Neural cell (in vitro differentiated cells): Measurements from ENCODE around the gene OPA1. TPM values are rescaled to one million over a fixed set of nuclear protein-coding genes. Genes with fewer than 3 reads are reported as not detected.

Experiments
- H2AFZ ChIP-seq: fragments of 200-600, 300-800 bp; sonication (generic), shearing (Covaris generic); 2 replicates; pipeline ENCODE4 v1.6.0; 2014; ENCODE audit warnings: low read depth, mild to moderate bottlenecking, antibody characterized with exemption, low read length, moderate library complexity
- H3F3A ChIP-seq: fragments of 200-600 bp; shearing (Covaris generic); 2 replicates; pipeline ENCODE4 v1.6.1; 2016; ENCODE audit warnings: mild to moderate bottlenecking, moderate library complexity, mixed read lengths, antibody characterized with exemption, low read length; ENCODE audit not compliant: insufficient read depth, poor library complexity, severe bottlenecking
- H3K27ac ChIP-seq: fragments of 200-600, 300-800 bp; sonication (generic), shearing (Covaris generic); 2 replicates; pipeline ENCODE4 v1.5.1; 2014; ENCODE audit warnings: mild to moderate bottlenecking, low read length, moderate library complexity
- H3K27me3 ChIP-seq: fragments of 300-800, 200-600 bp; sonication (generic), shearing (Covaris generic); 2 replicates; pipeline ENCODE4 v1.6.0; 2014; ENCODE audit warnings: mild to moderate bottlenecking, low read depth, low read length, moderate library complexity; ENCODE audit not compliant: insufficient read depth
- H3K36me3 ChIP-seq: fragments of 300-800, 200-600 bp; sonication (generic), shearing (Covaris generic); 2 replicates; pipeline ENCODE4 v1.5.1; 2014; ENCODE audit warnings: mild to moderate bottlenecking, antibody characterized with exemption, low read length, moderate library complexity; ENCODE audit not compliant: insufficient read depth
- H3K4me2 ChIP-seq: fragments of 300-800, 200-600 bp; sonication (generic), shearing (Covaris generic); 2 replicates; pipeline ENCODE4 v1.6.0; 2014; ENCODE audit warnings: mild to moderate bottlenecking, low read length
- H3K4me3 ChIP-seq: fragments of 300-800, 200-600 bp; sonication (generic), shearing (Covaris generic); 2 replicates; pipeline ENCODE4 v1.5.1; 2014; ENCODE audit warnings: mild to moderate bottlenecking, low read length, moderate library complexity
- H3K79me2 ChIP-seq: fragments of 200-600 bp; shearing (Covaris generic); replicated peaks from 2 replicates; pipeline ENCODE4 v1.6.0; 2014; ENCODE audit warnings: mild to moderate bottlenecking, low read length, moderate library complexity; ENCODE audit not compliant: insufficient read depth
- H3K9ac ChIP-seq: fragments of 300-800, 200-600 bp; sonication (generic), shearing (Covaris generic); 2 replicates; pipeline ENCODE4 v1.6.1; 2016; ENCODE audit warnings: mild to moderate bottlenecking, low read length, mixed read lengths
- H3K9me2 ChIP-seq: fragments of 200-600 bp; shearing (Covaris generic); 2 replicates; pipeline ENCODE4 v1.6.1; 2016; ENCODE audit warnings: mild to moderate bottlenecking, low read length, mixed read lengths; ENCODE audit not compliant: insufficient read depth
- H3K9me3 ChIP-seq: fragments of 200-600, 300-800 bp; sonication (generic), shearing (Covaris generic); 2 replicates; pipeline ENCODE4 v1.6.1; 2016; ENCODE audit warnings: mild to moderate bottlenecking, mixed run types, low read length, moderate library complexity, mixed read lengths
- H4K20me1 ChIP-seq: fragments of 200-600 bp; shearing (Covaris generic); 2 replicates; pipeline ENCODE4 v1.6.1; 2016; ENCODE audit warnings: mild to moderate bottlenecking, mixed run types; ENCODE audit not compliant: insufficient read depth
- CTCF ChIP-seq: fragments of 450-650 bp; IDR thresholded peaks from 2 replicates; pipeline ENCODE4 v1.5.1; 2014; ENCODE audit warnings: antibody characterized with exemption, mild to moderate bottlenecking, moderate library complexity; ENCODE audit not compliant: poor library complexity, severe bottlenecking
- EP300 ChIP-seq: fragments of 450-650 bp; conservative IDR thresholded peaks from 2 replicates; pipeline ENCODE4 v1.6.1; 2014; ENCODE audit warnings: antibody characterized with exemption, mild to moderate bottlenecking, moderate library complexity; ENCODE audit not compliant: poor library complexity, severe bottlenecking
- EZH2 ChIP-seq: fragments of 200-600, 300-800 bp; shearing (Covaris generic), sonication (generic); IDR thresholded peaks from 2 replicates; pipeline ENCODE4 v1.6.1; 2014; ENCODE audit warnings: antibody characterized with exemption, low read length, borderline replicate concordance, mild to moderate bottlenecking; ENCODE audit not compliant: insufficient read depth, poor library complexity, severe bottlenecking
- MXI1 ChIP-seq: fragments of 450-650 bp; conservative IDR thresholded peaks from 2 replicates; pipeline ENCODE4 v1.6.1; 2014; ENCODE audit warnings: antibody characterized with exemption, mild to moderate bottlenecking; ENCODE audit not compliant: poor library complexity, severe bottlenecking
- POLR2AphosphoS5 ChIP-seq: IDR thresholded peaks from 2 replicates; pipeline ENCODE4 v1.6.1; 2012
- RAD21 ChIP-seq: fragments of 450-650 bp; conservative IDR thresholded peaks from 2 replicates; pipeline ENCODE4 v1.6.1; 2014; ENCODE audit warnings: antibody characterized with exemption, mild to moderate bottlenecking, moderate library complexity
- REST ChIP-seq: IDR thresholded peaks from 2 replicates; pipeline ENCODE4 v1.6.1; 2012; ENCODE audit warnings: borderline replicate concordance
- SMC3 ChIP-seq: fragments of 450-650 bp; conservative IDR thresholded peaks from 2 replicates; pipeline ENCODE4 v1.6.1; 2014; ENCODE audit warnings: antibody characterized with exemption, mild to moderate bottlenecking, moderate library complexity; ENCODE audit not compliant: poor library complexity
- TAF1 ChIP-seq: IDR thresholded peaks from 2 replicates; pipeline ENCODE4 v1.6.1; 2012; ENCODE audit warnings: low read depth
- polyA plus RNA-seq: library from polyadenylated mRNA; depleted of rRNA; stranded (reverse); fragments of >200 nt; gene quantifications from 2 replicates; pipeline ENCODE4 v1.2.3, GENCODE V29; 2014

Gene OPA1
- polyA plus RNA-seq, 1 donor from 2014 or later = 97.7 TPM

DNA sequence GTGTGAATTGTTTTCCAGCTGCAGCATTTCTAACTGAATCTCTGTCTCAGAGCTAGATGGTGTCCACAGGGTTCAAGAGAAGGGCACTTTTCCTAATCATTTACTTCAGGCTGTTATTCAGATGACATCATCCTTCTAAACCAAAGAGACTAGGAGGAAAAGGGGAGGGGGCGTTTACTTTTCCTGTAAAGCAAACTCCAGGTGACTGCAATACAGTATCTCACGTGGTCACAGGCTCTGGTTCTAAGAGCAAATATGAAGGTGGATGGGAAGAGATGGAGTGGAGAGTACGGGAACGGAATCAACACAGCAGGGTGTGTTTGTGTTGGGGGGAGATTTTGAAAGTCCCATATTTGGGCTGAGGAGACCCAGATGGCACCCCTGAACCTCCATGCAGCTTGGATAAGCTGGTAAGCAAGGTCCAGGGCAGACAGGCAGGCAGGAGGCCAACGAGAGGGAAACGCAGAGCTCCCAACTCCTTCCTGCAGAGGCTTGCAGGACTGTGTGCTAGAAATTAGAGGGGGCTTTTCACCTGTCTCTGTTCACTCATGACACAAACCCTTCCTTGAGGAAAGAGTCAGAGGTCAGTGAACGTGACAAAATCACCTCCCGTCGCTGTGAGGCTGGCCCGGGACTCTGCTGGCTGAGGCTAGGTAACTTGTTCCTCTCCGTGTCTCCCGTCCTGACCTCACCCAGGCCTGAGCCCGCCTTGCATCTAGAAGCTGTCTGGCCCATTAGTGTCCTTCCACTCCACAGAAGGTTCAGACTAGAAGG lies 151.2 kb downstream of the OPA1 start:
- Histone ChIP-seq H3K9me3 (no peaks in the 10 kb centered on the region), H3F3A (no peaks in the 10 kb centered on the region), H3K4me2 (no peak overlapping the region), H3K27me3 (no peaks in the 10 kb centered on the region), H3K36me3 (no peaks in the 10 kb centered on the region), H3K79me2 (no peaks in the 10 kb centered on the region), H3K4me3 (no peak overlapping the region), H4K20me1 (no peaks in the 10 kb centered on the region), H3K9ac (no peak overlapping the region), H3K9me2 (no peaks in the 10 kb centered on the region), H3K27ac (no peak overlapping the region), H2AFZ (no peak overlapping the region)
- no peak for TF ChIP-seq POLR2AphosphoS5
- TF ChIP-seq REST = no peak
- no peak for TF ChIP-seq SMC3
- TF ChIP-seq EZH2 = no peak
- TF ChIP-seq TAF1 = no peak
- TF ChIP-seq CTCF = no peak

DNA sequence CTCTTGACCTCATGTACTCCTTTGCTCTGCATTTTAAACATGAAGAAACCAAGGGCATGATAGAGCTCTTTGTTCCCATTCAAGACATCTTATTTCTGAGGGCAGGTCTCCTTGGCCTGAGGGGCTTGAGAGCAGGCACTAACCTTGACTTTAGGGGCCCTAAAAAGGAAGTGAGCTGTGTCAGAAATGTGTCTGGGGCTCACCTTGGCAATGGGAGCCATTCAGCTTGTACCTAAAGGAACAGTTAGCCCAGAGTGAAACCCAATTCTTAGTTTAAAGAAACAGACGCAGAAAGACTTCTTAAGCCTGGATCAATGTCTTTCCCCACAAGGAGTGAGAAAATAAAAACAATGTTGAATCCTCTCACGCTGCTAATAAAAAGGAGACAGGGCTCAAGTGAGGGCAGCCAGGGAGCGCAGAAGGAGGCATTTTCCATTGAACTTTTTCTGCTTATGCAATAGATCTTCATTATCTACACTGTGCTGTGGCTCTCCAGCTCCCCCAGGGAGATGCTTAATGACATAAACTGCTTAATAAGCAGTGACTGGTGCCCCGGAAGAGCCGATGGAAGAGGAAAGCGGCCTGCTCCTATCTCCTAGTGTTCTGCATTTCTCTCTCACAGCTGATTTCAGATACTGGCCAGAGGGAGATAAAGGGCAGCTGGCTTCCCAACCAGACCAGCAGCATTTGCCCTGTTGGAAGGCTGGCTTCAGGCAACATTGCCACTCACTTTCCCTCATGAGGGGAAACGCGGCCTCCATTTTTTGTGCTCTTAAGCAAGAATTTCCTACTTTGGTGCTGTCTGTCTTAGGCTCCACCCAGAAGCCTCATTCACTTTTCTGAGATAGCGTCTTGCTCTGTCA lies 152.0 kb downstream of the OPA1 start:
- Histone ChIP-seq H3K27me3 (no peaks in the 10 kb centered on the region), H3K9ac (no peak overlapping the region), H3K9me2 (no peaks in the 10 kb centered on the region), H3F3A (no peaks in the 10 kb centered on the region), H3K9me3 (no peaks in the 10 kb centered on the region), H3K79me2 (no peaks in the 10 kb centered on the region), H3K4me2 (no peak overlapping the region), H3K27ac (no peak overlapping the region), H2AFZ (no peak overlapping the region), H3K4me3 (no peak overlapping the region), H3K36me3 (no peaks in the 10 kb centered on the region), H4K20me1 (no peaks in the 10 kb centered on the region)
- TF ChIP-seq EP300 = no peak
- TF ChIP-seq RAD21 = no peak
- TF ChIP-seq MXI1 = no peak
- TF ChIP-seq CTCF = no peak
- no peak for TF ChIP-seq POLR2AphosphoS5
- no peak for TF ChIP-seq TAF1
- no peak for TF ChIP-seq REST
- TF ChIP-seq EZH2 = no peak
- TF ChIP-seq SMC3 = no peak
